ENCODE measurements around the gene LMTK2. TPM values are rescaled to one million over a fixed set of nuclear protein-coding genes. Genes with fewer than 3 reads are reported as not detected.
A peak's percentile ranks its signal among the peaks of the same experiment; 100 is the strongest.

Gene LMTK2
- polyA plus RNA-seq, 4 donors, result 3.8 to 18.5 (median 7.6) TPM

- Histone ChIP-seq H3K27me3 (ENCODE audit: control insufficient read depth in 3 of 3, insufficient read depth in 3 of 3, low read length in 3 of 3) (no peaks in the 10 kb centered on the region), H3K27ac (ENCODE audit: low read depth in 1 of 3, low read length in 2 of 3) (no peak overlapping the region), H3K9me3 (ENCODE audit: control insufficient read depth in 2 of 2, insufficient read depth in 1 of 2, low read depth in 1 of 2, low read length in 1 of 2) (no peaks in the 10 kb centered on the region), H3K36me3 (ENCODE audit: control insufficient read depth in 3 of 3, insufficient read depth in 2 of 3, low read depth in 1 of 3, low read length in 3 of 3) (peaks cover 0 to 25% (median 5%) of the 10 kb centered on the region in 3 donors), H3K4me1 (ENCODE audit: control insufficient read depth in 3 of 3, insufficient read depth in 2 of 3, low read depth in 1 of 3, low read length in 2 of 3) (peaks cover 5 to 44% (median 10%) of the 10 kb centered on the region in 3 donors), H3K4me3 (ENCODE audit: low read depth in 1 of 3, low read length in 3 of 3) (no peak overlapping the region)
- DNase-seq, result no peak
- WGBS, 3 donors, result 61 to 64% (median 61%) methylated on average over 5 of the region's 5 CpGs
- FAIRE-seq, result no peak
Observed at GRCh38 chr7:98135984-98136383, 29.3 kb downstream of the LMTK2 start.

GRCh38 chr7:98136423-98136822 lies 29.8 kb downstream of the LMTK2 start:
- Histone ChIP-seq H3K27ac (ENCODE audit: low read depth in 1 of 3, low read length in 2 of 3) (no peak overlapping the region), H3K9me3 (ENCODE audit: control insufficient read depth in 2 of 2, insufficient read depth in 1 of 2, low read depth in 1 of 2, low read length in 1 of 2) (no peaks in the 10 kb centered on the region), H3K4me3 (ENCODE audit: low read depth in 1 of 3, low read length in 3 of 3) (no peak overlapping the region), H3K27me3 (ENCODE audit: control insufficient read depth in 3 of 3, insufficient read depth in 3 of 3, low read length in 3 of 3) (no peaks in the 10 kb centered on the region), H3K36me3 (ENCODE audit: control insufficient read depth in 3 of 3, insufficient read depth in 2 of 3, low read depth in 1 of 3, low read length in 3 of 3) (peaks cover 0 to 25% (median 6%) of the 10 kb centered on the region in 3 donors), H3K4me1 (ENCODE audit: control insufficient read depth in 3 of 3, insufficient read depth in 2 of 3, low read depth in 1 of 3, low read length in 2 of 3) (peaks cover 5 to 39% (median 10%) of the 10 kb centered on the region in 3 donors)
- DNase-seq, result peak; percentile 11 to 19
- FAIRE-seq, result no peak
- WGBS, 3 donors, result 43 to 72% (median 63%) methylated on average over 5 of the region's 5 CpGs

GRCh38 chr7:98137134-98137825 lies 30.6 kb downstream of the LMTK2 start:
- no peak overlapping the region for H3K4me3 ChIP-seq (ENCODE audit: low read depth in 1 of 3, low read length in 3 of 3)
- peaks cover 3 to 34% (median 10%) of the 10 kb centered on the region in 3 donors for H3K4me1 ChIP-seq (ENCODE audit: control insufficient read depth in 3 of 3, insufficient read depth in 2 of 3, low read depth in 1 of 3, low read length in 2 of 3)
- H3K27me3 ChIP-seq (ENCODE audit: control insufficient read depth in 3 of 3, insufficient read depth in 3 of 3, low read length in 3 of 3), result no peaks in the 10 kb centered on the region
- DNase-seq (no peak), FAIRE-seq (no peak)
- no peaks in the 10 kb centered on the region for H3K9me3 ChIP-seq (ENCODE audit: control insufficient read depth in 2 of 2, insufficient read depth in 1 of 2, low read depth in 1 of 2, low read length in 1 of 2)
- WGBS, 3 donors, result 78 to 89% (median 88%) methylated on average over 4 of the region's 4 CpGs
- no peak overlapping the region for H3K27ac ChIP-seq (ENCODE audit: low read depth in 1 of 3, low read length in 2 of 3)
- H3K36me3 ChIP-seq (ENCODE audit: control insufficient read depth in 3 of 3, insufficient read depth in 2 of 3, low read depth in 1 of 3, low read length in 3 of 3), result peaks cover 2 to 30% (median 6%) of the 10 kb centered on the region in 3 donors

GRCh38 chr7:98137826-98138151 lies 31.1 kb downstream of the LMTK2 start:
- DNase-seq (no peak), FAIRE-seq (no peak)
- H3K36me3 ChIP-seq (ENCODE audit: control insufficient read depth in 3 of 3, insufficient read depth in 2 of 3, low read depth in 1 of 3, low read length in 3 of 3), result peaks cover 4 to 34% (median 10%) of the 10 kb centered on the region in 3 donors
- no peaks in the 10 kb centered on the region for H3K27me3 ChIP-seq (ENCODE audit: control insufficient read depth in 3 of 3, insufficient read depth in 3 of 3, low read length in 3 of 3)
- H3K4me3 ChIP-seq (ENCODE audit: low read depth in 1 of 3, low read length in 3 of 3), result no peak overlapping the region
- no peak overlapping the region for H3K27ac ChIP-seq (ENCODE audit: low read depth in 1 of 3, low read length in 2 of 3)
- H3K9me3 ChIP-seq (ENCODE audit: control insufficient read depth in 2 of 2, insufficient read depth in 1 of 2, low read depth in 1 of 2, low read length in 1 of 2), result no peaks in the 10 kb centered on the region
- WGBS, 3 donors, result 84 to 95% (median 88%) methylated on average over 4 of the region's 4 CpGs
- H3K4me1 ChIP-seq (ENCODE audit: control insufficient read depth in 3 of 3, insufficient read depth in 2 of 3, low read depth in 1 of 3, low read length in 2 of 3), result peaks cover 3 to 30% (median 10%) of the 10 kb centered on the region in 3 donors

- DNase-seq (no peak), FAIRE-seq (no peak)
- Histone ChIP-seq H3K9me3 (ENCODE audit: control insufficient read depth in 2 of 2, insufficient read depth in 1 of 2, low read depth in 1 of 2, low read length in 1 of 2) (no peaks in the 10 kb centered on the region), H3K4me1 (ENCODE audit: control insufficient read depth in 3 of 3, insufficient read depth in 2 of 3, low read depth in 1 of 3, low read length in 2 of 3) (peaks cover 0 to 21% (median 7%) of the 10 kb centered on the region in 3 donors), H3K4me3 (ENCODE audit: low read depth in 1 of 3, low read length in 3 of 3) (no peak overlapping the region), H3K27ac (ENCODE audit: low read depth in 1 of 3, low read length in 2 of 3) (no peak overlapping the region), H3K36me3 (ENCODE audit: control insufficient read depth in 3 of 3, insufficient read depth in 2 of 3, low read depth in 1 of 3, low read length in 3 of 3) (peaks cover 4 to 38% (median 14%) of the 10 kb centered on the region in 3 donors), H3K27me3 (ENCODE audit: control insufficient read depth in 3 of 3, insufficient read depth in 3 of 3, low read length in 3 of 3) (no peaks in the 10 kb centered on the region)
- WGBS, 3 donors, result 95 to 98% (median 97%) methylated on average over 6 of the region's 6 CpGs
Observed at GRCh38 chr7:98138672-98139071, 32.0 kb downstream of the LMTK2 start.

GRCh38 chr7:98142658-98143057 lies 36.0 kb downstream of the LMTK2 start:
- no peaks in the 10 kb centered on the region for H3K4me1 ChIP-seq (ENCODE audit: control insufficient read depth in 3 of 3, insufficient read depth in 2 of 3, low read depth in 1 of 3, low read length in 2 of 3)
- H3K9me3 ChIP-seq (ENCODE audit: control insufficient read depth in 2 of 2, insufficient read depth in 1 of 2, low read depth in 1 of 2, low read length in 1 of 2), result no peaks in the 10 kb centered on the region
- no peak overlapping the region for H3K27ac ChIP-seq (ENCODE audit: low read depth in 1 of 3, low read length in 2 of 3)
- 90 to 96% (median 94%) methylated on average over 2 of the region's 2 CpGs for WGBS, 3 donors
- peaks cover 4 to 42% (median 12%) of the 10 kb centered on the region in 3 donors for H3K36me3 ChIP-seq (ENCODE audit: control insufficient read depth in 3 of 3, insufficient read depth in 2 of 3, low read depth in 1 of 3, low read length in 3 of 3)
- DNase-seq, result no peak
- H3K27me3 ChIP-seq (ENCODE audit: control insufficient read depth in 3 of 3, insufficient read depth in 3 of 3, low read length in 3 of 3), result no peaks in the 10 kb centered on the region
- no peak overlapping the region for H3K4me3 ChIP-seq (ENCODE audit: low read depth in 1 of 3, low read length in 3 of 3)
- no peak for FAIRE-seq

GRCh38 chr7:98148607-98149006 lies 41.9 kb downstream of the LMTK2 start:
- FAIRE-seq, result no peak
- H3K4me3 ChIP-seq (ENCODE audit: low read depth in 1 of 3, low read length in 3 of 3), result no peak overlapping the region
- no peak for DNase-seq
- peak overlapping the region in 1 of 3 donors; percentile 52 for H3K27ac ChIP-seq (ENCODE audit: low read depth in 1 of 3, low read length in 2 of 3)
- peaks cover 0 to 5% (median 4%) of the 10 kb centered on the region in 3 donors for H3K4me1 ChIP-seq (ENCODE audit: control insufficient read depth in 3 of 3, insufficient read depth in 2 of 3, low read depth in 1 of 3, low read length in 2 of 3)
- H3K36me3 ChIP-seq (ENCODE audit: control insufficient read depth in 3 of 3, insufficient read depth in 2 of 3, low read depth in 1 of 3, low read length in 3 of 3), result peaks cover 0 to 34% (median 8%) of the 10 kb centered on the region in 3 donors
- no peaks in the 10 kb centered on the region for H3K9me3 ChIP-seq (ENCODE audit: control insufficient read depth in 2 of 2, insufficient read depth in 1 of 2, low read depth in 1 of 2, low read length in 1 of 2)
- 89 to 93% (median 90%) methylated on average over 5 of the region's 5 CpGs for WGBS, 3 donors
- H3K27me3 ChIP-seq (ENCODE audit: control insufficient read depth in 3 of 3, insufficient read depth in 3 of 3, low read length in 3 of 3), result no peaks in the 10 kb centered on the region

GRCh38 chr7:98149116-98149692 lies 42.5 kb downstream of the LMTK2 start:
- H3K9me3 ChIP-seq (ENCODE audit: control insufficient read depth in 2 of 2, insufficient read depth in 1 of 2, low read depth in 1 of 2, low read length in 1 of 2), result no peaks in the 10 kb centered on the region
- FAIRE-seq, result no peak
- no peaks in the 10 kb centered on the region for H3K27me3 ChIP-seq (ENCODE audit: control insufficient read depth in 3 of 3, insufficient read depth in 3 of 3, low read length in 3 of 3)
- peak; percentile 49 to 74 for DNase-seq
- WGBS, 3 donors, result 47 to 78% (median 61%) methylated on average over 6 of the region's 6 CpGs
- H3K36me3 ChIP-seq (ENCODE audit: control insufficient read depth in 3 of 3, insufficient read depth in 2 of 3, low read depth in 1 of 3, low read length in 3 of 3), result peaks cover 0 to 32% (median 10%) of the 10 kb centered on the region in 3 donors
- H3K4me1 ChIP-seq (ENCODE audit: control insufficient read depth in 3 of 3, insufficient read depth in 2 of 3, low read depth in 1 of 3, low read length in 2 of 3), result peaks cover 0 to 5% (median 4%) of the 10 kb centered on the region in 3 donors
- no peak overlapping the region for H3K4me3 ChIP-seq (ENCODE audit: low read depth in 1 of 3, low read length in 3 of 3)
- H3K27ac ChIP-seq (ENCODE audit: low read depth in 1 of 3, low read length in 2 of 3), result peak overlapping the region in 1 of 3 donors; percentile 52

All from small intestine (tissue), 7 donors.